Colonic mucosa (tissue), 4 donors: ENCODE data around the gene SIRPG. TPM values are rescaled to one million over a fixed set of nuclear protein-coding genes. Genes with fewer than 3 reads are reported as not detected.
"Not testable (repeated sequence)": the region's sequence is repeated elsewhere in the genome, so short reads cannot be mapped to it uniquely, and the experiment has no call there.

ENCODE experiments used
- DNase-seq: peaks from one replicate; pipeline ENCODE4 v3.0.0-alpha.2; 2020
- H3K27ac ChIP-seq: fragments of 200-600 bp; one replicate; pipeline ENCODE4 v1.8.0; 2021
- H3K27me3 ChIP-seq: fragments of 200-600 bp; one replicate; pipeline ENCODE4 v1.8.0; 2021
- H3K36me3 ChIP-seq: fragments of 200-600 bp; one replicate; pipeline ENCODE4 v1.8.0; 2021
- H3K4me1 ChIP-seq: fragments of 200-600 bp; one replicate; pipeline ENCODE4 v1.8.0; 2021; ENCODE audit warnings: mild to moderate bottlenecking
- H3K4me3 ChIP-seq: fragments of 200-600 bp; one replicate; pipeline ENCODE4 v1.8.0; 2021
- H3K9ac ChIP-seq, 2 donors: one replicate each; pipeline ENCODE4 v1.7.0; 2013; ENCODE audit warnings: control low read depth in 2 of 2, low read depth in 2 of 2, low read length in 2 of 2
- H3K9me3 ChIP-seq: fragments of 200-600 bp; one replicate; pipeline ENCODE4 v1.8.0; 2021
- CTCF ChIP-seq: fragments of 200-600 bp; IDR thresholded peaks from one replicate; pipeline ENCODE4 v1.8.0; 2022; ENCODE audit warnings: antibody characterized with exemption, mild to moderate bottlenecking
- intact Hi-C: fragments of 100-400 bp; cut with DNase I; formaldehyde crosslinking; loops from one replicate; pipeline ENCODE4 v1.14.1; 2022
- total RNA-seq, 2 donors: library from RNA; stranded (reverse); fragmentation: NEBNext Ultra II Directional in 1 of 2; extraction: Animal tissue kit (Norgen Biotek cat#: 25700) in 1 of 2; gene quantifications; one replicate each; pipeline ENCODE4 v1.2.1, GENCODE V29; 2021
- donor health status: healthy.
- donor health status: DM: no; HTN: no; CAD: no.
- donor health status: DM: no; HTN: no; CAD: no.

Gene SIRPG
- under 1 TPM; 0.61 to 0.69 TPM for total RNA-seq

GRCh38 chr20:1657556-1658334 is at the start of gene SIRPG:
Gene SIRPG, minus strand, starts transcription at chr20:1657779. Its CDS starts 65 bp downstream, at chr20:1657714.
- no peak for TF ChIP-seq CTCF
- no peaks in the 10 kb centered on the region for H3K27me3 ChIP-seq
- no peaks in the 10 kb centered on the region for H3K9me3 ChIP-seq
- no peak within 1 kb of the TSS for H3K9ac ChIP-seq
- no peaks in the 10 kb centered on the region for H3K36me3 ChIP-seq
- no peak within 1 kb of the TSS for H3K4me3 ChIP-seq
- intact Hi-C loops = no loop called here
- no peaks in the 10 kb centered on the region for H3K4me1 ChIP-seq
- no peak within 1 kb of the TSS for H3K27ac ChIP-seq
- DNase-seq = no peak

- H3K9ac ChIP-seq, H3K4me3 ChIP-seq, intact Hi-C loops, H3K27ac ChIP-seq, H3K4me1 ChIP-seq, H3K9me3 ChIP-seq, H3K36me3 ChIP-seq, DNase-seq, H3K27me3 ChIP-seq: not testable (repeated sequence)
Observed at GRCh38 chr20:1706887-1707286, 49.3 kb upstream of the SIRPG start.

- Histone ChIP-seq H3K9ac (no peak overlapping the region), H3K4me3 (no peak overlapping the region), H3K9me3 (no peaks in the 10 kb centered on the region), H3K27me3 (no peaks in the 10 kb centered on the region), H3K36me3 (no peaks in the 10 kb centered on the region), H3K4me1 (no peaks in the 10 kb centered on the region), H3K27ac (no peak overlapping the region)
- DNase-seq = no peak
- intact Hi-C loops = no loop called here
- TF ChIP-seq CTCF = no peak
Observed at GRCh38 chr20:1706079-1706478, 48.5 kb upstream of the SIRPG start.

DNA sequence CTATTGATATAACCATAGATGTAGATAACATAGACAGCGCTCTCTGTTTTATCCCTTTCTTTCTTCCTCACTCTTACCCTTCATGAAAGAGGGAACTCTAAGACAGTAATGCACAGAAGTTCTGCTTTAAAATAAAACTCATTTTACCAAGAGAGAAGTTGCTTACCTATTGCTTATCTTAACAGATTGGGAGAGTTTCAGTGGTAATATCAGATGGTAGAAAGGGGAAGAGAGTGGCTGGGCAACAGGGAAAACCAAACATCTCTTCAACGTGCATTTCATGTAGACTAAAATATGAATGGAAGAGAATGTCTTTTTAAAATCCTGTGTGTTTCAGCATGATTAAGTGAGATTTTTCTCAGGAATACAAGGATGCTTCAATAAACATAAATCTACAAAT is 45.3 kb upstream of the SIRPG start:
- Histone ChIP-seq H3K9ac (no peak overlapping the region), H3K9me3 (no peaks in the 10 kb centered on the region), H3K27me3 (no peaks in the 10 kb centered on the region), H3K4me1 (no peaks in the 10 kb centered on the region), H3K4me3 (no peak overlapping the region), H3K36me3 (no peaks in the 10 kb centered on the region), H3K27ac (no peak overlapping the region)
- no peak for TF ChIP-seq CTCF
- DNase-seq = no peak
- intact Hi-C loops = no loop called here

- no peak overlapping the region for H3K4me3 ChIP-seq
- H3K27ac ChIP-seq = no peak overlapping the region
- no peaks in the 10 kb centered on the region for H3K36me3 ChIP-seq
- H3K9me3 ChIP-seq = no peaks in the 10 kb centered on the region
- intact Hi-C loops = no loop called here
- no peaks in the 10 kb centered on the region for H3K4me1 ChIP-seq
- TF ChIP-seq CTCF = no peak
- no peak for DNase-seq
- no peaks in the 10 kb centered on the region for H3K27me3 ChIP-seq
- no peak overlapping the region for H3K9ac ChIP-seq
Observed at GRCh38 chr20:1702328-1702727, 44.7 kb upstream of the SIRPG start.

- no peak for DNase-seq
- Histone ChIP-seq H3K9me3 (no peaks in the 10 kb centered on the region), H3K27me3 (no peaks in the 10 kb centered on the region), H3K36me3 (no peaks in the 10 kb centered on the region), H3K27ac (no peak overlapping the region), H3K4me1 (no peaks in the 10 kb centered on the region), H3K9ac (no peak overlapping the region), H3K4me3 (no peak overlapping the region)
- TF ChIP-seq CTCF = no peak
- intact Hi-C loops = no loop called here
Observed at GRCh38 chr20:1700990-1701389, 43.4 kb upstream of the SIRPG start.
